ENCODE data around the gene ARHGEF25.

Gene ARHGEF25

GRCh38 chr12:57574795-57575194 is 36.4 kb upstream of the ARHGEF25 start:
- H3K27ac ChIP-seq = no peak overlapping the region
- TF ChIP-seq CTCF (conservative IDR thresholded peaks at IDR 0.05) = no peak

- H3K27ac ChIP-seq = no peak overlapping the region
- no peak for TF ChIP-seq CTCF (conservative IDR thresholded peaks at IDR 0.05)
Observed at GRCh38 chr12:57575771-57576612, 35.2 kb upstream of the ARHGEF25 start.

- H3K27ac ChIP-seq = no peak overlapping the region
- TF ChIP-seq CTCF (conservative IDR thresholded peaks at IDR 0.05) = no peak
Observed at GRCh38 chr12:57576613-57577160, 34.5 kb upstream of the ARHGEF25 start.

- TF ChIP-seq CTCF (conservative IDR thresholded peaks at IDR 0.05) = no peak
Observed at GRCh38 chr12:57577981-57578758, 33.1 kb upstream of the ARHGEF25 start.

GRCh38 chr12:57579011-57579410 is 32.2 kb upstream of the ARHGEF25 start:
- no peak overlapping the region for H3K27ac ChIP-seq
- TF ChIP-seq CTCF (conservative IDR thresholded peaks at IDR 0.05) = no peak

More at GRCh38 chr12:57577981-57578758, 33.1 kb upstream of the ARHGEF25 start:
- no peak overlapping the region for H3K27ac ChIP-seq

- no peak for TF ChIP-seq CTCF (conservative IDR thresholded peaks at IDR 0.05)
- no peak overlapping the region for H3K27ac ChIP-seq
Observed at GRCh38 chr12:57579677-57580465, 31.4 kb upstream of the ARHGEF25 start.
